ENCODE measurements around the gene TMEFF2.

Gene TMEFF2

DNA sequence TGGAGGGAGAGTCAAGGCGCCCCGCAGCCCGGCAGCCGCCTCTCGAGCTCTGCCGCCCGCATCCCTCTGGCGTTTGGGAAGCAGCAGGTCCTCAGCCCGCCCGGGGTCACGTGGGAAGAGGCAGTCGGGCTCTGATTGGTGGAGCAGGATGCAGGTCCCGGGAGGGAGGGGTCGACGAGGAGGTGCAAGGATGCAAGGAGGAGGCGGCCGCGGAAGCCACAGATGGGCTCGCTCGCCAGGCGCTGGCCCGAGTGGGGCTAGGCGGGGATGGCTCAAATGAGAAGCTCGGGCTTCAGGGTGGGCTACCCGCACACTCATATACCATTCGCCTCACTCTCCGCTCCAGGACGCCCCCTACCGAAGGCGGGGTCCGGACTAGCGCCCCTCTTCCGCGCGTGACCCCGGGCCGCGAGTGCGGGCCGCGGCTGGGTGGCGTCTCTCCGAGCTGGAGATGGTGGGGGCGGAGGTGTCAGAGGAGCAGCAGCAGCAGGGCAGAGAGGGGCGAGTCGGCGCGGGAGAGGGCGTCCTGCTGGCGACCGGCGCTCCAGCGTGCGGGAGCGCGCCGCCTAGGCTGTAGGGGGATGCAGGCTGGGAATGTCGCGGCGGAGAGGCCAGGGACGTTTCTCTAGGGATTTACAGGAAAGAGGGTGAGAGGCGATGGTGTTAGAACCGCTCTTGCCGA, at the start of gene TMEFF2:
TSS of gene TMEFF2 (minus strand) at position 68 of the 682 bp plus-strand sequence. CDS start 409 bp downstream, outside the sequence.
- DNase-seq: peak; percentile 27 to 49 (median 31)

GRCh38 chr2:192243488-192243887, 48.8 kb upstream of the TMEFF2 start:
- DNase-seq: no peak

- DNase-seq: no peak
These were observed 41.4 kb upstream of the TMEFF2 start for GRCh38 chr2:192236136-192236535.

DNA sequence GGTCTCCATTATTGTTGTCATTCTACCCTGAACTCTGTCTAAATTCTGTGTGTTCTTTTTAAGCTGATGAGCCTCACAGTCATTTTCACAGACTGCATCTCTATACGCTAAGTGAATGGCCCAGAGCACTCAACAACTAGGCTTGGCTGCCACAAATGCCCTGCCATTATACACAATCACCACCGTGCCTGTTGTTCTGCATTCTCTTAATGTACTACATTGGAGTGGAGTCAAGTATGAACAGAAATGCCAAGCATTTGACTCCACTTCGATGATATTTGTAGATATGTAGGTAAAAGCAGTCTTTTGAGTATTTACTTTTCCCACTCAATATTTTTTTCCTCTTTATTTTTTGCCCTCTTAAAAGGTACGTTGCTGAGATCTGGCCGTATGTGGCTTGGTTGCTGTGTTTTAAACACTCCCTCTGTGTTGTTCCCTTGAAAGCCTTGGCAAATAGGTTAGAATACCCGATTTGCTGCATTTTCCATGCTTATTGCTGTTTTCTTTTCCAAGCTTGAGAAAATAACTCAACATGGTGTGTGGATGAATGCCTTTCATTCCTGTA, 36.2 kb upstream of the TMEFF2 start:
- no peak for DNase-seq

- no peak for DNase-seq
These were observed 34.0 kb upstream of the TMEFF2 start for GRCh38 chr2:192228685-192229084.

- no peak for DNase-seq
These were observed 24.2 kb upstream of the TMEFF2 start for GRCh38 chr2:192218970-192219369.

GRCh38 chr2:192218377-192218776, 23.6 kb upstream of the TMEFF2 start:
- no peak for DNase-seq

DNA sequence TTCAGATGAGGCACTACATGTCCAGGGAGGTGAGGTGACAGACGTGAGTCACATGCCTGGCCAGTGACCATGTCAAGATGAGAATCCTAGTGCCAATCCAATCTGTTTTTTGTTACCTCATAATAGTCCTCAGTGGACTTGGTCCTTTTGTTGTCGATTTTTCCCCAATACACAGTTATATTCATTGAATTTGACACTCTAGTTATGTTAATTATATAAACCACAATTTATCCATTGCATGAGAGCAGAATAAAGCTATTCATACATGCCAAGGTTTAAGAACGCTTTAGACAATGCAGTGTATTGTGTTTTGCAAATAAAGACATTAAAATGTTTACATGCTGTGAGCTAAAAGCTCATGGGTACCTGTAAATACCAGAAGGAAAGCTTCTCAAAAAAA, 21.6 kb upstream of the TMEFF2 start:
- no peak for DNase-seq

- no peak for DNase-seq
These were observed 20.6 kb upstream of the TMEFF2 start for GRCh38 chr2:192215096-192215877.

GRCh38 chr2:192208848-192209247, 14.1 kb upstream of the TMEFF2 start:
- no peak for DNase-seq

DNA sequence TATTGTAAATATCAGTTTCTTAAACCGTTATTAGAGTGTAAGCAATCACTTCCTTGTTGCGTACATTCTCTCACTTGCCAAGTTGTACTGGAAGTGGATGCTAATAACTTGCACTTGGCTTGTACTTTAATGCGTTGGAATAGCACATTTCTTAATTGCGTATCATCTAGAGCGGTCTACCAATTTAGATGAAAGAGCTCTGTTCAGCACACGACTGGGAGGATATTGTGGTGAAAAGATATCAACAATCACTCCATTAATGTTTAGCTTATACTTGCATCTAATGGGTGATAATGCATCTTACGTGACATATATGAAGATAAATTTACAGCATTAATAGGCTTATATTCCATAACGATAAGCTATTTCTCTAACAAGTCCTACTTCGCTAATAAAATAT, 11.7 kb upstream of the TMEFF2 start:
- DNase-seq: no peak

GRCh38 chr2:192203876-192204275, 9.1 kb upstream of the TMEFF2 start:
- no peak for DNase-seq

GRCh38 chr2:192202373-192202772, 7.6 kb upstream of the TMEFF2 start:
- DNase-seq: no peak

- no peak for DNase-seq
These were observed 6.4 kb upstream of the TMEFF2 start for GRCh38 chr2:192201116-192201515.

DNA sequence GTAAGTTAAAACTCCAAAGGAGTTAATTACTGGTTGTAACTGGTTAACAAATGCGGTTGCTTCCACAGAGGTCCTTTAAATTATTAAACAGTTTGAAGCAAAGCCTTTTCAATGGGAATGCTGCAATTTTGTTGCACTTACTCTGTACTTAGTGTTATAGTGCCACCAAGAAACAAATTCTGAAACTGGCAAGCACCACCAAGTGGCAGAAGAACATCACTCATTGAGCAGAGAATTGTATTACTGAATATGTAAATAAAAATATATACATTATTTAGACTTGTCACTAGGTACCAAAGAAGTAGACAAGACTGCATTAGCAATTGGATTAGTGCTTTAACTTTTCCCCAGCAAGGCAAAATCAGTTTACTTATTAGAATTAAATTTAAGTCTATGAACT, 2.6 kb upstream of the TMEFF2 start:
- no peak for DNase-seq

DNA sequence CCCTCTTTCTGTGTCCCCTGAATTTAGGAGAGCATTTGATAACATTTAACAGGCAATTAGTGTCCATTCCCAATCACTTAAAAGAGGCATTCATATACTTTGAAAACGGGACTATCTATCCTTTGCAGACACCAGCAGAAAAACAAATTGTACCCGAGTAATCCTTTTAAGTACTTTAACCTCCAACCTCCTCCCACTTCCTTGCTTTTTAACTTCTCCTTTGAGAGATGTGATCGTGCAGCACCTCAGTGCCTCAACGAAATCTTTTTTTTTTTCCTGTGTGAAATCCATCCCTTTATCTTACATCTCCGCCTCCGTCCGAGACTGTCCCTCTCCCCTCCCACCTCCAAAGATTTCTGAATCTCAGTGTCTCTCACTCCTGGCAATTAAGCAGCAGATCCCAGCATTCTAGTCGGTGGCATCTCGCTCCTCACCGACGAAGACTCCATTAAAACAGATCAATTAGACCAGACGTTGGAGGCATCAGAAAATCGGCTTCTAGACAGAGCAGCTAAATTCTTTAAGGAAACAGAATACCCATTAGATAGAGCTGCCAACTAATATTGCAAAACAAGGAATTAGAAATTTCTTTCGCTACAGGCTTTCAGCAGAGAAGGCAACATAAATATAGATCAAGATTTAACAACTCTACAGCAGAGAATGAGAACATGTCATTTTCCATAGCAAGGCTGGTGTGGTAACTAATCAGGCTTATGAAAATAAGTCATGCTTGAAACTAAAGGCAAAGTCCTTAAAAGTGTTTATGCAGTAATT, 1.9 kb upstream of the TMEFF2 start:
- peak; percentile 6 to 22 (median 17) for DNase-seq

- DNase-seq: peak in 2 of 3 donors; percentile 14 to 30
These were observed 1.1 kb upstream of the TMEFF2 start for GRCh38 chr2:192195548-192196418.

GRCh38 chr2:192194265-192194865, 368 bp downstream of the TMEFF2 start:
- peak; percentile 55 to 70 (median 65) for DNase-seq

GRCh38 chr2:192190474-192190873, 4.3 kb downstream of the TMEFF2 start:
- peak; percentile 39 to 48 (median 42) for DNase-seq

DNA sequence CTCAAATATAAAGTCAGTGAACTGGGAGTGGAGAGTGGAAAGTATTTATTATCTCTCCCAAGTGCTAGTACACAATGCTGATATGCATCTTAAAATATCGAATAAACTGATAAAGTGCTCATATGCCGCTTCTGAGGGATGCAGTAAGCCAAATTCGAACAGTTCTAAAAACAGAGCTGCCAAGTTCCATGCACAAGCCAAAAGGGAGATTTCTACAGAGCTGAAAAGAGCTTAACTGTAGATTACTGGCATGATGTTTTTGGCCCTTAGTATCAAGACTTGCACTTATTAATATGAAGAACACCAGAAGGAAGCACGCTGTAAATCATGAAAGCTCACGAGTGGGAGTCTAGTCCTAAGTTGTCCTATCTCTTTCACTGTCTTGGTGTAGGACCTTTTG, 7.9 kb downstream of the TMEFF2 start:
- DNase-seq: no peak

DNA sequence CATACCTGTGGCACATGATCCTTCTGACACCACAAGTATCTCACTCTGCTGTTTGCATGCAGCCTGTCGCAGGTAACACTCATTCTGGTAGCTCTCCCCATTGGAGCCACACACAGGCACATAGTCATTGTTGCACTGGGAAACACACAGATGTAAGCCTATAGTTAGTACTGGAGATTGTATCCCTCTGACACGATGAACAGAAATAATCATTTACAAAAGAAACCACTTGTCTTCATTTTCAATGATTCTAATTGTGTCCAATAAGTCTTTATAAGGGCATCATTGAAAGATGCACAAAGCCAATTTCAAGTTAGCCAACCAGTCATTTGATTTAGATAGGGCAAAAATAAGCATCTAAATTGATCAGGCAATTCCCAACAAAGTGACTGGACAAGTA, 10.4 kb downstream of the TMEFF2 start:
- DNase-seq: no peak

DNA sequence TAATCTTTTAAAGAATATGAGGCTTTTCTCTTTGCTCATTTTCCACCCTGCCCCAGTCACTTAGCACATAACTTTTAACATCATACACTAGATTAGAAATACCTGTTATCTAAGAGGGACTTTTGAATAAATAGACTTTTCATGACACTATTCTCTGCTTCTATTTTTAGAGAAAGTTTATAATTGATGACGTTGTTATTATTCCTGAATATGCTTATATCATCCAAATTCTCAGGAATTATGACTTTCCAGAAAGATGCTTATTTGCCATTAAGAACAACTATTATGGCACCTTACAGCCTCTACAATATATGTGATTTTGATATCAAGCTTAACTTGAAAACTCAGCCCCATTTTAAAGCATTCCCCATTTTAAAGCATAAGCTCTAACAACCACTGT, 11.4 kb downstream of the TMEFF2 start:
- no peak for DNase-seq

Measured in suppressor macrophage treated with lipopolysaccharide for 1 hour (primary cell).